ENCODE data around the gene SH3YL1.
A peak's percentile ranks its signal among the peaks of the same experiment; 100 is the strongest.

Gene SH3YL1

DNA sequence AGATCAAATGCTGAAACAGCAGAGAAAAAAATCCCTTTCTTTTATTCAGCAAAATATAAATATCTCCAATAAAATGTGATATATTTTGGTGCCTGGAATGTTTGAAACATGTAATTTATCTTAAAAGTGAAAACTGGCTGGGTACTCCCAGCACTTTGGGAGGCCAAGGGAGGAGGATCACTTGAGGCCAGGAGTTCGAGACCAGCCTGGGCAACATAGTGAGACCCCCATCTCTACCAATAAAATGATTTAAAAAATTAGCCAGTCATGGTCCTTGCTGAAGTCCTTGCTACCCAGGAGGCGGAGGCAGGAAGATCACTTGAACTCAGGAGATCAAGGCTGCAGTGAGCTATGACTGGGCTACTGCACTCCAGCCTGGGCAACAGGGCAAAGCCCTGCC is 8.6 kb downstream of the SH3YL1 start:
- DNase-seq: no peak

DNA sequence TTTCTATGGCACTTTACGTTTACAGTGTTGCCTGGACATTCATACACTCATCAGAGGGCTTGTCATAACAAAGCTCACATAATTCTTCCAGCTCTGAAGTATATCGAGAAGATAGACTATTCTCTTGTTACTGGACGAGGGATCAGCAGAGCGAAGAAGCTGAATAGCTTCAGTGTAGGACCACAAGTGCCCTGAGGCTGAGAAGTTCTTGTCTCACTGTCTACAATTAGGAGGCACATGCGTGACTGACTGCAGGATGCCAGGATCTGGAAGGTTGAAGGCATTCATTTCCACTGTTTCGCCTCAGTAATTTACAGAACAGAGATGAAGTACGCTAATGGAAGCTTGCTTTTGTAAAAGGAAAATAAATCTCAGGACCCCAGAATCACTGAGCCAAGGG is 9.6 kb downstream of the SH3YL1 start:
- DNase-seq: no peak

DNA sequence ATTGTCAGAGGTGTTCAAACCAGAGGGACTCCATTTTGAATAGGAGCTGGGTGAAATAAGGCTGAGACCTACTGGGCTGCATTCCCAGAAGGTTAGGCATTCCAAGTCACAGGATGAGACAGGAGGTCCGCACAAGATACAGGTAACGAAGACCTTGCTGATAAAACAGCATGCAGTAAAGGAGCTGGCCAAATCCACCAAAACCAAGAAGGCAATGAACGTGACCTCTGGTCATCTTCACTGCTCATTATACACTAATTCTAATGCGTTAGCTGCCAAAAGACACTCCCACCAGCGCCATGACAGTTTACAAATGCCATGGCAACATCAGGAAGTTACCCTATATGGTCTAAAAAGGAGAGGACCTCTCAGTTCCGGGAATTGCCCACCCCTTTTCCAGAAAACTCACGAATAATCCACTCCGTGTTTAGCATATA is 10.6 kb downstream of the SH3YL1 start:
- DNase-seq: no peak

DNA sequence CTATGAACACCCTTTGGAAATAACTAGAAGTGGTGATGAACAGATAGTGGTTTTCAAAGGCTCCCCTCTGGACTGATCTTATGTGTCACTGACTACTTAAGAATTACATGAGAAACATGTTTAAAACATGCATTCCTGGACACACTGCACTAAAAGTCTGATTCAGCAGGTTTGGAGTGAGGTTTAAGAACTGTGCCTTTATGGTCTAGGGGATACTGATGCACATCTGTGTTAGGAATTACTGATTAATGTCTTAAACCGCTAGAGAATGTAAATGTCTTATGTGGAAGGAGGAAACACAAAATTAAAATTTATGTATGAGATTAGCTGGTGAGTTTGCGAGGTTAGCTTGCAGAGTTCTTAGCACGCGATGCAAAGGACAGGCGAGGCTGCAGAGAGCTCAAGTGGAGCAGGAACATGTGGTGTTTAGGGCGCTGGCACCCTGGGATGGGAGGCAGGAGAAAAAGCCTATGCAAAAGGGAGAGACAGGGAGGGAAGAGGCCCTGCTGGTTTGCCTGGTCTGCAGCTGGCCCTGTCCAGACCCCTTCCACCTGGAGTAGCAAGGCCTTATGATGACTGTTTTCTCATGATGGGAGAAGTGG is 11.7 kb downstream of the SH3YL1 start:
- no peak for DNase-seq

DNA sequence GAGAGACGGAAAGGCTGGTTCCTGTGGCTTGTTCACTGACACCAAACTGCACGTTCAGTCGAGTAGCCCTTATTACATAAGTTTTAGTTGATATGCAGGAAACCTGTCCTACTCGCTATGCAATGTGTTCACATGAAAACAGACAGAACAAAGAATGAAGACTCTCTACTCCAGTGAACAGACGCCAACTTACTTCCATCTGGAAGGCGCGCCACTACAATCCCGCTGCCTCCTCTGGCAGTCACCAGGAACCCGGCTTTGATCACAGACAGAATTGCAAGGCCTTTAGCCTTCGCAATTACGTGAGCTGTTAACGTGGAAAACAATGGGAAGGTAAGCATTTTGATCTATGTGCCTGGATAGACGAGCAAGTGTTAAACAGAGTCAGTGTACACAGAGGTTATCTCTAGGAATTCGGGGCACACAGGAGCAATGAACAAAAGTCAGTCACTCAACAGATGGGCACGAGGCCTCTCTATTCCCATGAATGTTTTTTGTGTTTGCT is 14.2 kb downstream of the SH3YL1 start:
- no peak for DNase-seq

DNA sequence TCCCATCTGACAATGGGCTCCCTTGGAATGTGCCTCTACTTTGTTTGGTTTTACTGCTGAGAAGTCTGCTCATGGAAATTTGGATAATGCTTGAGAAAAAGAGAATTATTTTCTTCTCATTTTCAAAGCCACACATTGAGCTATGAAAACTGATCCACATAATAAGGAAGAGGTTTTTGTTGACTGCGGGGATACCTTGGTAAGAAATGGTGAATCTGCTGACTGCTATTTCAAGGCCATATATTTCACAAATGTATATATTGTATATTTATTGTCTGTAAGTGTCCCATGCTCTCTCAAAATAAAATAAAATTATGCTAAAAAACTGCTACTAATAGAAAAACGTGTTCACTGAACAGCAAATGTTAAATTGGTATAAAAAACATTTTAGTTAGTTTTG is 15.1 kb downstream of the SH3YL1 start:
- DNase-seq: no peak

DNA sequence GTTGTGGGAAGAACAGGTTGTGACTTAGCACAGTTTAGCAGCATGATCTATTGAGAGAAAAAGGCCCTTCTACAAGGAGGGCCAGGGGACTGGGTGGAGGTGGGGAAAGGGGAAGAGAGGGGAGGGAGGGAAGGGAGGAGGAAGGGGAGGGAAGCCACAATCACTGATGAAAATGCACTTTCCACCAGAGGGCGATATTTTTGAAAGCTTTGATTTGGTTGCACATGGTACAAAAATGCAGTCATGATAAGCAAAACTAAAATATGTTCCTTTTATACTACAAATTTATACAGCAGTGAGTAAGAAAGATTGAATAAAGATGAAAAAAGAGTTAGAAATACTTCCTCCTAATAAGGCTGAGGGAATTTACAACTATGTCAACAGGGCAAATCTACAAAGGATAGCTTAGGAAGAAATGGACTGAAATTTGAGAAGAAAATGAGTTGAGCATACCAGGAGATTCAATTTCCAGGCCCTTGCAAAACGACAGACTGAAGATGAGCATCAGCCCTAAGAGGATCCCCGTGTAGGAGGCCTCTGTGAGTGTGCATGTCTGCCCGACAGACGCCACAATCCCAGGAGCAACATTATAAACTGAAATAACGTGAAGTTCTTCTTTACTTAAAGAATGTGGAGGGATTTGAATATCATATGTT is 17.2 kb downstream of the SH3YL1 start:
- DNase-seq: peak; percentile 44

DNA sequence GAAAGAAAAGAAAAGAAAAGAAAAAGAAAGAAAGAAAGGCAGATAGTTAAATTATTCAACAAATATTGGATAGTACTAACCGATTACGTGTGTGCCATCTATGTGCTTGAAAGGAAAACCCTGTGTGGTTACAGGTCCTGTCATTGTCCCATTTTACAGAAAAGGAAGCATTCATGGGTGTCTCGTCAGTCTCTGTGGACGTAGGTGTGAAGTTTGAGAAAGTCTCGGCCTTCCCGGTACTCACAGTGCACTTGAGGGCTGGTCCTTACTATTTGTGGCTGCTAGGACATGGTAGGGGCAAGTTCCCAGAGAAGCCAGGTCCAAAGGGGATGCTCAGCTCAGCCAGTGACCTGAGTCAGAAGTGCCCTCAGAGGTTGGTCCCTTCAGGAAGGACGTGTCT is 19.3 kb downstream of the SH3YL1 start:
- no peak for DNase-seq

DNA sequence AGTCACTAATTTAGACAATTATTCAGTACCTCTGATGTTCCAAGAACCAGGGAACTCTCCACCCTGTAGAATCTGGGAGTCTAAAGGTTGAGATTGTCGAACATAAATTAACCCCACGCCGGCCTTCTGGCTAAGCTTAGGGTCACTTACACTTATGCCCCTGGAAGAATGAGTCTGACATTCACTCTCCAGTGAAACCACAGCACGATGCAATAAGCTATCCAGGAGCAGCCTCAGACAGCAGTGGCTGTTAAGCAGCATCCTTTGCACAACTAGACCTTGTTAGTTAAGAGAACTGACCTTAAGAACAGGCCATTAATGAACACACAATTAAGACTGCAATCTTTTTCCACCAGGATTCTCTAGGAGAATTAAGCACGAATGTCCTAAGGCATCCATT is 25.0 kb downstream of the SH3YL1 start:
- DNase-seq: no peak

DNA sequence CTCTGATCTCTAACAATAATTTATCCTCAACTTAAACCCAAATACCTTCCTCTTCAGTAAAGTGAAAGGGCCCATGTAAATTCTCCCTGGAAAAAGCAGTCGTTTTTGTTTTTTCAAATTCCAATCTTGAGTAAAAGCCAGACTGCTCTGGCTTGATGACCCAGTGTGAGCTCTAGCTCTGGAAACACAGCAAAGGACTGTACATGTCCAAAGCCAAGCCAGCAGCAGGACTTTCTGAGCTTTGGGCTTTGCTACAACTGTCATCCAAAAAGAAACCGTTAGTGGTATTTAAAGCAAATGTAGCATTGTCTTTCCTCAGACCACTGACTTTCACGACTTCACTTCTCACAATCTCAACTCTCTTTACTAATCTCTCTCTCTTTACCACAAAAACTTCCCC is 25.4 kb downstream of the SH3YL1 start:
- no peak for DNase-seq

DNA sequence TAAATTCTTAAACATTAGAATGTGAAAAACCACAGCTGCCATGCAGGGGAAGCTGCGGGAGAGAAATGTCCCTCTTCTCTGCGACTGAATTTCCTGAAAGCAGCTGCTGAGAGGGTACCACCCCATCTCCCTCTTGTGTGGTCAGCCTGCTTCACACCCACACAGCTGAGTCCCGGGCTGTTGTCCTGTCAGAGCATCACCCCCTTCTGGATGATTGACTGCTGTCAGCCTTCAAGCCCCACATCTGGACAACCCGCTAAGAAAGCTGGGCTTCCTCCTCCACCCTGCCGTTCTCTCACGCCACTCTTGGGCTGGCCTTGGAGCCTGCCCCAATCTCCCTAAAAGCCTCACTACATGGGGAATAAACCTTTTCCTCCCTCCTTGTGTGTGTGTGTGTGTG is 26.0 kb downstream of the SH3YL1 start:
- peak; percentile 1 for DNase-seq

DNA sequence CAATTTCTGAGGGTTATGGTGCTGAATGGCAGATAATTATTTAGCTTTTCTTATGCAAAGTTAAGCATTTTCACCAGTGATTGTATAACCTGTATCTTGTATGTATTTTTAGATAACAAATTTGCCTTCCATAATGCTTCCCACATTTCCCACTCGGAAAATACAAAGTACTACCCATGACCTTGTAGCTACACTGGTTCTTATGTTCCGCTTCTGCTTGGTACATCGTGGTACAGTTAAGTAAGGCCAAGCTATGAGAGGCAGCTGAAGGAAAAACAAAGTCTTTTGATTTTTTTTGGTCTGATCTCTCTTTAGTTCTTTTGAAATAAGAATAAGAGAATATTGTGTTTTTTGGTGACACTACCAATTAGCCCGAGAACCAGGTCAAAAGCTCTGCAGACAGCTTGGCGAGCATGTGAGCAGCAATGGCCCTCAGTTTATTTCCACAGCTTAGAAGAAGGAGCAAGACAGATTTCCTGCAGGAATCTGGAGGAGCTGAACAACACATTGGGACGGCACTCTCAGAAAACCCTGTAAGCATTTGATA is 26.8 kb downstream of the SH3YL1 start:
- DNase-seq: no peak

DNA sequence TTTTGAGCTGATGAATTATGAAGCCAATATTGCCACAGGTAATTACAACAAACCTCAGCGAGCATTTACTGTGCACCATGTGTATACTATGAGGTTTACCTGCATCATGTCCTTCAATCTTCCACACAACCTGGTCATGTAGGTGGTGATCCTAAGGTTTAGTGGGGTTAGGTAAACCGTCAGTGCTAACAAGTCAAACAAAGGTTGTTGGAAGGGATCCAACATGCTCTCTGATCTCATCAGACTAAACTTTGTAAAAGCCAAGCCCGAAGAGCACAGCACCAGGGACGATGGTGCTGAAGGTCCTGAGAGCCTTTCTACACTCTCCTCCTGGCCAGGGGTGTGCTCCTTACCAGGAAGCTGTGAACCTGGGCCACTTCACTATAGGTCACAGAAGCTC is 29.4 kb downstream of the SH3YL1 start:
- DNase-seq: no peak

DNA sequence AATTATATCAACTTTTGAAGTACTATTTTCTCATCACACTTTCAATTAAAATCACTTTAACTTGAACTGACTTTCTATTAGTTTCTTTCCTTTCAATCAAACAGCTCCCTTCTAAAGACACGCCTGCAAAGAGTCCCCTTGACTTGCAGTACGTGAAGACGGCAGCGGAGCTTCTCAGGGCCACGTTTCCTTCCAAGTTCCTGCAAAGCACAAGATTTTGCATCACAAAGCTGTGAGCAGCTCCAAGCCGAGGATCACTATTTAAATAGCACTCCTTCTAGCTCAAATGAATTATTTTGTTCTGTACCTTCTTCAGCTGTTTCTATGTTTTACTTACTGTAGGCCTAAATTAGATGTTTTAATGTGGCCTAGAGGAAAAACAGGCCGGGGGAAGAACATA is 30.8 kb downstream of the SH3YL1 start:
- no peak for DNase-seq

DNA sequence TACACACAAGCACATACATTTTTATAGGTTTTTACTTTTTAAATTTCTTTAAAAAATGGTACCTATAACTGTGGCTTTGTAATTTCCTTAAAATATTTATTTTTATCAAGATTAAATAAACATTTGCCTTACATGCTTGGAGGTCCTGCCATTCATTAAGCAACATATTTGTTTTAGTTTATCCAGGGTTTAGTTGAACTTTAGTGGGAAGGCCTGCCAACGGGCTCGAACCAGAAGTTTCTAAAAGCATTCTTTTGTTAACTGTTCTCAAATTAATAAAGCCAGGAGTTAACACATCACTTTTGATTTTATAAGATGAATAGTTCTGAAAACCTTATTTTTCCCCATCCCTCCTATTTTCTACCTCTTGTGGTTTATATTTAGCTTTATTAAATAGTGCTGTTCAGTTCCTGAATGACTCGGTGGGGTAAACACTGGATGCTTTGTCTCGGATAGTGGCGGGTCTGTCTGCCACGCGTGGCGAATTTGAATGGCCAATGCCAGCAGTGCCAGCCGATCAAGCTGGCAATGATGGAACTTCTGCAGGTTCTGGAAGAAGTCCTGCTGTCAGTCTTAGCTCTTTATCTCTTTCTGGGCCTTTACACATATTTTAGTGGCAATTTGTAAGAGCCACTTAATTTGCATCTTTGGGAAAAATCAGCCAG is 32.2 kb downstream of the SH3YL1 start:
- no peak for DNase-seq

DNA sequence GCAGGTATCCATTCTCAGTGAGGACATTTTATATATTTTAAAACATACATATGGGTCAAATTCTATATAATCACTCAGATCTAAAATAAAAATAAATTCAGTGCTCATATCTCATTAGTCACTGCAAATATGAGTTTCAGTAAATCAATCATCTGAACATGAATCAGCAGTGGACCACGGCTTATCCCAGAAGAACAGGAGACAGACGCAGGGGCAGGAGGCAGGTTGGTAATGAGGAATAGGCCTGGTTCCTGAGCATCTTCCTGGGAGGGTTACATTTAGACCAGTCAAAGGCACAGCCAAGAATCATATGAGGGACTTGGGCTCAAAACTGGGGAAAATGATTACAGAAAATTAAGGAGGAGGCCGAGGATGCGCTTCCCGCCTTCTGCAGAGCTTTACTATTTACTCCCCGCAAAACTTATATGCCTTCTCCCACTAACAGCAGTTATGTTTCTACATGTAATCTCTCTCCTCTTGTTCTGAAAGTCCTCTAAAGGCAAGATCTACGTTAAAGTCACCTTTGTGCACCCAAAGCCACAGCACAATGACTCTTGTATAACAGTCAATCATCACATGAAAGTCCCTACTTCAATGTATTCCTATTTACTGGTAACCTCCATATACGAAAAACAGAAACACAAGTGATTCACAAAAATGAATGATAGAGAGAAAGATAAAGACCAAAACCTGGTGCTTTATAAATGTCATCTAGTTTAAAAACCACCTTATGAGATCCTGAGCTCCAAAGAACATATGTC is 35.1 kb downstream of the SH3YL1 start:
- no peak for DNase-seq

DNA sequence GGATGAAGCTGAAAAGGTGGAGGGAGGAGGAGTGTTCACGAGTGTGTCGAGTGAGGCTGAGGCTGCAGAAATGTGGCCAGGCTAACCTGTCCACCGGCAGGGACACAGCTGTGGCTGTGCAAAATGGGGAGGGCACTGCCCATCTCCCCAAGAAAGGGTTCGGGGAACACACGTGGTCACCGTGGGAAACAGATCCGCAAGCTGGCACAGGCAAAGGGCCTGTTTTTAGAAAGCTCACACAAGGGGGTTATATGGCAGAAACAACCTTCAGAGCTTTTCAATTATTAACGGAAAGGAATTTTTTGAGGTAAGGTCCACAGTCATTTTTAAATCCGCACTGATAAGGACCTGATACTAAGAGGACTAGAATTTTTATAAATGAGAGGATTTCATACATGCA is 35.7 kb downstream of the SH3YL1 start:
- DNase-seq: no peak

DNA sequence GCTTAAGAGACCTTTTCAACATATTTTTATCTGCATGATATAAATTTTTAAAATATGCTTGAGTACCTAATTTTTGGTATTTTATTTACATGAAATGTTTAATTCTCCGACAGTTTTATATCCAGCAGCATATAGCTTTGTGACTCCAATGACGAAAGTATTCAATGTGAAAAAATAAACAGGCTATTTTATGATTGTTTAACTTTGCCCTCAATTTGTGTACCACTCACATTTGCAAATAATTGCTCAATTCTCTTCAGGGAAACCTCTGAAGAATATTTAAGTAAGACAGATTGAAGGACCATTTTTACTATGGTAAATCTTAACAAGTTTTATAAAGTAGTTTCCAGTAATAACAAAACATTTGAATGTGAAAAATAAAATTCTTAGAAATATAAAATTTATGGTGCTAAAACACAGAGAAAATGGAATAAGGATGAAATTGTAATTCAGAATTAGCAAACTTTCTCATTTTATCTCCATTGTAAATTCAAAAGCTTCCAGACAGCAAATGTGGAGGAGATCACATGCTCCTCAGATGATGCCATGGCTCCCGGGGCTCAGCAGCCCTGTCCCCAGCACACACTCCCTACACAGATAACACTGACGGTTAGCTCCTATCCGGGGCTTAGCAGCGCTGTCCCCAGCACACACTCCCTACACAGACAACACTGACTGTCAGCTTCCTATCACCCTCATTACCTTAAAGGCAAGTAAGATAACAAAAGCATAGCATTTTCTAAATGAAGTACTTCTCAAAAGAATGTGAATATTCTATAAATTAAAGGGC is 39.7 kb downstream of the SH3YL1 start:
- no peak for DNase-seq

DNA sequence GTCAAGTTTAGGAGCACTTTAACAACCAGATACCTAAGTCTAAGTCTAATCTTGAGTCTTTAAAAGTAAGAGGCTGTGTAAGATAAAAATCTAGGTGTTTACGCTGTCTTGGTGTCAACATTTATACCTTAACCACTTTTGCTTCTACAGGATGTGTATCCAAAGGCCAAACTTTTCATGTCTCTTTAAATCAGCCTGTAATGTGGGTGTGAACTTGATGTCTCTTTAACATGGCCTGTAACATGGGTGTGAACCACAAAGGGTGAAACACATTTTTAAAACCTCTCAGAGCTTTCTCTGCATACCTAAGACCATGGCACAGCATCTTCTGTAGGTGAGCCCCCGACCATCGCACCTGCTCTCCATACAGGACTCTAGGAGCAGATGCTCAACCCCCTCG is 40.4 kb downstream of the SH3YL1 start:
- peak; percentile 0 for DNase-seq

DNA sequence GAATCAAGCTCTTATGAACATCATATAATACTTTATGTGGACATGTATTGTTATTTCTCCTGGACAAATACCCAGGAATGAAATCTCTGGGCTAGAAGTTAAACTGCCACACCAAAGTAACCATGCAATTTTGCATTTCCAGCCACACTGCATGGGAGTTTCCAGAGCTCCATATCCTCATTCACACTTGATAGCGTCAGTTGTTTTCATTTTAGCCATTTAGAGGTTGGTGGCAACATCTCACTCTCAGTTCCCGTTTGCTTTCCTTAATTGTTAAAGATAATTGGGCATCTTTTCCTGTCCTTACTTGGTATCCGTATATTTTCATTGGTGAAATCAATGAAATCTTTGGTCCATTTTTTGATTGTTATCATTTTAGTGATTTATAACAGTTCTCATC is 47.8 kb downstream of the SH3YL1 start:
- DNase-seq: no peak

DNA sequence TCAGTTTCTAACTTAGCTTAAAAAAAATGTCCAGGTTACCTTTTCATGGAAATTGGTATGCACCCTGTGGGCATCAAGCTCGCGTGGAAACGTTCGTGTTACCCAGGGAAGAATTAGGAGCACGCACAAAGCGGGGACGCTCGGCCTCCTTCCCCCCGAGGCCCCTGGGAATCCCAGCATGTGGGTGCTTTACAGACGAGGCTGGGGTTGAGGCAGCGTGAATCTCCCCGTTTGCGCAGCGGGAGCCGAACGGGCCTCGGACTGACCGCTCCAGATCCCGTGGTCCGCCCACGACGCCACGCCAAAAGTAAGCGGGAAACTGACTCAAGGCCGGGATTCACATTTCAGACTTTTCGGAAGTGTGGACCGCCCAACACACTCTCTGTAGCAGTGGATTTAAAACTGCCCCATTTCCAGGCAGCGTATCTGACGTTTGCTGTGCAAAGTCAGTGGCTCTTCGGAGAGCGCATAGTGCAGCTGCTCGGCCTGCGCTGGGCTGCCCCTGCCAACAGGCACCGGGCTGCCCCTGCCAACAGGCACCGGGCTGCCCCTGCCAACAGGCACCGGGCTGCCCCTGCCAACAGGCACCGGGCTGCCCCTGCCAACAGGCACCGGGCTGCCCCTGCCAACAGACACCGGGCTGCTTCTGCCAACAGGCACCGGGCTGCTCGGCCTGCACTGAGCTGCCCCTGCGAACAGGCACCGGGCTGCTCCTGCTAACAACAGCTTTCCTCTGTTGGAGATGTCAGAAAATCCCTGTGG is 49.7 kb downstream of the SH3YL1 start:
- DNase-seq: no peak
